Keratinocyte (primary cell): ENCODE data around the gene LAMC3. TPM values are rescaled to one million over a fixed set of nuclear protein-coding genes. Genes with fewer than 3 reads are reported as not detected.

Experiments used
- DNase-seq: peaks from one replicate; pipeline ENCODE4 v3.0.0-alpha.2; 2011; ENCODE audit warnings: low read depth, missing footprints, low spot score
- FAIRE-seq: peaks from 2 replicates; lab custom pipeline; 2011; peaks lifted over from hg19 to GRCh38; lab: Jason Lieb, UNC
- H2AFZ ChIP-seq: 2 replicates; pipeline ENCODE4 v1.6.0; 2012; ENCODE audit warnings: low read length, control low read depth, inconsistent platforms; ENCODE audit not compliant: control insufficient read depth
- H3K27ac ChIP-seq: 2 replicates; pipeline ENCODE4 v1.5.1; 2011; ENCODE audit warnings: low read length; ENCODE audit not compliant: control insufficient read depth, insufficient read depth
- H3K27me3 ChIP-seq: 3 replicates; pipeline ENCODE4 v1.6.0; 2011; ENCODE audit warnings: low read length; ENCODE audit not compliant: control insufficient read depth, insufficient read depth; ENCODE audit errors: extremely low read depth
- H3K36me3 ChIP-seq, 2 experiments: 2 replicates in 1 of 2; 3 replicates in 1 of 2; pipeline ENCODE4 v1.5.1; 2011; ENCODE audit warnings: low read length in 2 of 2, mild to moderate bottlenecking in 1 of 2; ENCODE audit not compliant: control insufficient read depth in 2 of 2, insufficient read depth in 2 of 2; ENCODE audit errors: extremely low read depth in 1 of 2
- H3K4me1 ChIP-seq: 3 replicates; pipeline ENCODE4 v1.5.1; 2011; ENCODE audit warnings: low read length; ENCODE audit not compliant: control insufficient read depth, insufficient read depth; ENCODE audit errors: extremely low read depth
- H3K4me2 ChIP-seq: 3 replicates; pipeline ENCODE4 v1.6.0; 2011; ENCODE audit warnings: low read depth, low read length; ENCODE audit not compliant: control insufficient read depth, insufficient read depth; ENCODE audit errors: extremely low read depth
- H3K4me3 ChIP-seq, 3 experiments: fragments of 200-600 bp in 1 of 3; sonication (generic) in 1 of 3; 2 replicates in 2 of 3; 3 replicates in 1 of 3; pipeline ENCODE4 v1.5.1; 2011 to 2016; ENCODE audit warnings: low read length in 3 of 3, mild to moderate bottlenecking in 3 of 3, control low read depth in 2 of 3, inconsistent platforms in 1 of 3, low read depth in 1 of 3, mixed read lengths in 1 of 3, mixed run types in 1 of 3, moderate library complexity in 1 of 3; ENCODE audit not compliant: control insufficient read depth in 2 of 3, insufficient read depth in 2 of 3; ENCODE audit errors: extremely low read depth in 1 of 3
- H3K79me2 ChIP-seq: 2 replicates; pipeline ENCODE4 v1.6.0; 2012; ENCODE audit warnings: low read length; ENCODE audit not compliant: control insufficient read depth, insufficient read depth
- H3K9ac ChIP-seq: 3 replicates; pipeline ENCODE4 v1.6.0; 2011; ENCODE audit warnings: low read length; ENCODE audit not compliant: control insufficient read depth, insufficient read depth; ENCODE audit errors: extremely low read depth
- H3K9me1 ChIP-seq: 3 replicates; pipeline ENCODE4 v1.6.0; 2011; ENCODE audit warnings: low read length; ENCODE audit not compliant: control insufficient read depth, insufficient read depth; ENCODE audit errors: extremely low read depth
- H3K9me3 ChIP-seq: 2 replicates; pipeline ENCODE4 v1.5.1; 2012; ENCODE audit warnings: low read depth, low read length; ENCODE audit not compliant: control insufficient read depth
- H4K20me1 ChIP-seq: 3 replicates; pipeline ENCODE4 v1.6.0; 2011; ENCODE audit warnings: low read length; ENCODE audit not compliant: control insufficient read depth, insufficient read depth; ENCODE audit errors: extremely low read depth
- CTCF ChIP-seq, 3 experiments: IDR thresholded peaks in 1 of 3; conservative IDR thresholded peaks in 1 of 3; optimal IDR thresholded peaks in 1 of 3; 2 replicates in 2 of 3; 3 replicates in 1 of 3; pipeline versions ENCODE3 to v1.5.1; 2011; ENCODE audit warnings: low read length in 3 of 3, mild to moderate bottlenecking in 3 of 3, moderate library complexity in 2 of 3, control low read depth in 1 of 3, inconsistent platforms in 1 of 3; ENCODE audit not compliant: insufficient read depth in 2 of 3; ENCODE audit errors: extremely low read depth in 1 of 3
- EZH2 ChIP-seq: IDR thresholded peaks from one replicate; pipeline ENCODE4 v1.6.1; 2012; ENCODE audit warnings: inconsistent platforms, mild to moderate bottlenecking, low read length, moderate library complexity
- dilution Hi-C: fragments of 300-500 bp; cut with MboI; formaldehyde crosslinking; loops from one replicate; pipeline ENCODE4 v1.7.0; 2020; ENCODE audit warnings: low sequenced_read_pairs; ENCODE audit not compliant: extremely low pct_ligation_motif_present
- polyA plus RNA-seq, 5 experiments: library from polyadenylated mRNA; depleted of rRNA in 3 of 5; stranded (reverse) in 3 of 5; stranded (forward) in 1 of 5; unstranded in 1 of 5; fragments of >200 nt; gene quantifications; 1 replicate in 1 of 5; 2 replicates in 3 of 5; 3 replicates in 1 of 5; pipeline versions ENCODE4 v1.2.1 to v1.2.3, GENCODE V29; 2011 to 2012; ENCODE audit warnings: missing spikeins in 2 of 5, low read depth in 1 of 5, low replicate concordance in 1 of 5

The LAMC3 gene
- polyA plus RNA-seq, 1 donor (not counting 4 experiments of a cell fraction or from before 2014, with no cell fraction given), result not detected

GRCh38 chr9:130987054-130987453, 21.9 kb upstream of the LAMC3 start:
- Histone ChIP-seq H3K9ac (no peak overlapping the region), H3K79me2 (no peaks in the 10 kb centered on the region), H4K20me1 (no peaks in the 10 kb centered on the region), H3K27ac (no peak overlapping the region), H3K4me1 (no peaks in the 10 kb centered on the region), H3K9me1 (no peaks in the 10 kb centered on the region), H3K27me3 (peaks cover 51% of the 10 kb centered on the region), H2AFZ (no peak overlapping the region), H3K36me3 (no peaks in the 10 kb centered on the region), H3K4me3 (no peak overlapping the region), H3K4me2 (no peak overlapping the region), H3K9me3 (no peaks in the 10 kb centered on the region)
- dilution Hi-C loops, result no loop called here
- DNase-seq (no peak), FAIRE-seq (no peak)
- TF ChIP-seq CTCF (optimal IDR thresholded peaks at IDR 0.05 in 1 of 3, IDR thresholded peaks at IDR 0.05 in 1 of 3, conservative IDR thresholded peaks at IDR 0.05 in 1 of 3; ENCODE audit: extremely low read depth in 1 of 3, insufficient read depth in 2 of 3, low read length in 3 of 3) (no peak), EZH2 (no peak)

GRCh38 chr9:130987738-130988399, 21.1 kb upstream of the LAMC3 start:
- Histone ChIP-seq H4K20me1 (no peaks in the 10 kb centered on the region), H3K79me2 (no peaks in the 10 kb centered on the region), H3K4me3 (no peak overlapping the region), H2AFZ (no peak overlapping the region), H3K9me1 (no peaks in the 10 kb centered on the region), H3K36me3 (no peaks in the 10 kb centered on the region), H3K27ac (no peak overlapping the region), H3K9me3 (no peaks in the 10 kb centered on the region), H3K4me2 (no peak overlapping the region), H3K9ac (no peak overlapping the region), H3K27me3 (peaks cover 52% of the 10 kb centered on the region), H3K4me1 (no peaks in the 10 kb centered on the region)
- no peak for FAIRE-seq
- TF ChIP-seq EZH2 (no peak), CTCF (optimal IDR thresholded peaks at IDR 0.05 in 1 of 3, IDR thresholded peaks at IDR 0.05 in 1 of 3, conservative IDR thresholded peaks at IDR 0.05 in 1 of 3; ENCODE audit: extremely low read depth in 1 of 3, insufficient read depth in 2 of 3, low read length in 3 of 3) (no peak)
- dilution Hi-C loops, result no loop called here
- no peak for DNase-seq
